HG02885 (cell line): Measurements from ENCODE around the gene PRMT7.

Experiments
- ATAC-seq: cut with Tn5 transposase; IDR thresholded peaks from one replicate; pipeline ENCODE4 v1.9.1; 2021; ENCODE audit warnings: mild to moderate bottlenecking; ENCODE audit not compliant: unreplicated experiment, poor library complexity

Gene PRMT7

GRCh38 chr16:68344252-68344651, 33.4 kb downstream of the PRMT7 start:
- ATAC-seq, result no peak

GRCh38 chr16:68345351-68345810, 34.6 kb downstream of the PRMT7 start:
- ATAC-seq, result no peak

GRCh38 chr16:68345958-68346635, 35.3 kb downstream of the PRMT7 start:
- ATAC-seq, result no peak

- ATAC-seq, result no peak
These were observed 36.2 kb downstream of the PRMT7 start for GRCh38 chr16:68346892-68347480.

GRCh38 chr16:68347605-68348004, 36.8 kb downstream of the PRMT7 start:
- ATAC-seq, result no peak

- ATAC-seq, result no peak
These were observed 38.0 kb downstream of the PRMT7 start for GRCh38 chr16:68348639-68349445.

GRCh38 chr16:68349838-68350410, 39.1 kb downstream of the PRMT7 start:
- ATAC-seq, result no peak

GRCh38 chr16:68350813-68351350, 40.1 kb downstream of the PRMT7 start:
- ATAC-seq, result no peak

GRCh38 chr16:68351463-68351862, 40.6 kb downstream of the PRMT7 start:
- no peak for ATAC-seq

- no peak for ATAC-seq
These were observed 41.2 kb downstream of the PRMT7 start for GRCh38 chr16:68351991-68352431.

GRCh38 chr16:68353366-68353765, 42.5 kb downstream of the PRMT7 start:
- no peak for ATAC-seq

- ATAC-seq, result no peak
These were observed 44.0 kb downstream of the PRMT7 start for GRCh38 chr16:68354816-68355215.

GRCh38 chr16:68355447-68356248, 44.8 kb downstream of the PRMT7 start:
- ATAC-seq, result no peak

GRCh38 chr16:68356249-68356918, 45.6 kb downstream of the PRMT7 start:
- peak; percentile 73 for ATAC-seq

GRCh38 chr16:68356919-68357286, 46.1 kb downstream of the PRMT7 start:
- ATAC-seq, result no peak

- ATAC-seq, result no peak
These were observed 46.7 kb downstream of the PRMT7 start for GRCh38 chr16:68357521-68357922.

- ATAC-seq, result no peak
These were observed 47.1 kb downstream of the PRMT7 start for GRCh38 chr16:68357923-68358322.

- ATAC-seq, result no peak
These were observed 48.1 kb downstream of the PRMT7 start for GRCh38 chr16:68358951-68359350.
